Activated T-helper 1 cell treated with Interleukin-2 at 50 U/mL for 16 hours (primary cell): ENCODE data around the gene ABLIM2.

Experiments used
- DNase-seq: peaks from one replicate; pipeline ENCODE4 v3.0.0-alpha.2; 2020; ENCODE audit warnings: low read depth

ABLIM2 gene

DNA sequence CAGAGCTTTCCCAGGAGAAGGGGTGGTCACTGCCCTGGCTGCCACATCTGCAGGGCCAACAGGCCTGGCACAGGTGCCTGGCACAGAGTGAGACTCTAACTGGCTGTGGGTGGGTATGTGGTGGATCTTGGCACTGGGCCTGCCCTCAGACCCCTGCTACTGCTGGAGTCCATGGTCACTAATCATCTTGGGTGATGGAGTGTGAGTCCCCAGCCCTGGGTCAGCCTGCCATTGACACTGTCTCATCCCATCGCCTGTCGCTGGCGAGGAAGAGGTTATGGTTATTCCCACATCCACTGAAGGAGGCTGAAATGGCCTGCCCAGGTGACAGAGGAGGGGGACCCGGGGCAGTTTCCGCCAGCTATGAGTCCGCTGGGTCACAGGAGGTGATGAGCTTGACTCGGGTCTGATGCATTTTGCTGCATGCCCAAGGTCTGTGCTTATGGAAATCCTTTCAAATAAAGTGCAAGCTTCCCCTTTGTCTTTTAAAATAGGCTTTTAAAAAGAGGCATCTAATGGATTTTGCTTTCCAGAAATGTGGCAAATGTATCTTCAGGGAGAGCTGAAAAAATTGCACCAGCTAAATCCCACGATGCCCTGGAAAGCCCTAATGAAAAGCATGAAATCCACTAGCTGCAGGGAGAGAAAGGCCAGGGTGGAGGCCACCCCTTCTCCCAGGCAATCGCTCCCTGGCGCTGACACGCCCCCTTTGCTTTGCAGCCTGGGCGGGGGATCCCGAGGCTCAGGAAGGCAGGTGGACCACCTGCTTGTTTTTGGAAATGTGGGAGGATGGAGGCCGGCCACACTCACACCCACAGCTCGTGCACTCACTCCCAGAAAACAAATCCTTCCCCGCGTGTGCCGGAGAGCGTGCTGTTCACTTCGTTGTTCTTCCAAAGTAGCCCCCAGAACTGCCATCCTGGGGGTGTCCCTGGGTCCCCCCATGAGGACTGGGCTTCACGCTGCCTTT is 54.9 kb downstream of the ABLIM2 start:
- DNase-seq = no peak

- no peak for DNase-seq
Measured at GRCh38 chr4:8102831-8103230, 55.8 kb downstream of the ABLIM2 start.

DNA sequence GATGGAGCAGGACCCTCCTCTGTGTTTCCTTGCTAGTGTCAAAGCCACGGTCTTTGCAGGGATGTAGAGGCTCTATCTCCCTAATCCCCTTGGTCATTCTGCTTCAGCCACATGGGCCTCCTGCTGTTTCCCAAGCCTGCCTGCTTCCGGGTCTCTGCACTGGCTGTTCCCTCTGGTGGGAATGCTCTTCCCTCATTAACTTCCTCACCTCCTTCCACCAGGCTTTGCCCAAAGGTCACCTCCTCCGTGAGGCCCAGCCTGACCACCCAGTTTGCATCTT is 56.6 kb downstream of the ABLIM2 start:
- DNase-seq = no peak

DNA sequence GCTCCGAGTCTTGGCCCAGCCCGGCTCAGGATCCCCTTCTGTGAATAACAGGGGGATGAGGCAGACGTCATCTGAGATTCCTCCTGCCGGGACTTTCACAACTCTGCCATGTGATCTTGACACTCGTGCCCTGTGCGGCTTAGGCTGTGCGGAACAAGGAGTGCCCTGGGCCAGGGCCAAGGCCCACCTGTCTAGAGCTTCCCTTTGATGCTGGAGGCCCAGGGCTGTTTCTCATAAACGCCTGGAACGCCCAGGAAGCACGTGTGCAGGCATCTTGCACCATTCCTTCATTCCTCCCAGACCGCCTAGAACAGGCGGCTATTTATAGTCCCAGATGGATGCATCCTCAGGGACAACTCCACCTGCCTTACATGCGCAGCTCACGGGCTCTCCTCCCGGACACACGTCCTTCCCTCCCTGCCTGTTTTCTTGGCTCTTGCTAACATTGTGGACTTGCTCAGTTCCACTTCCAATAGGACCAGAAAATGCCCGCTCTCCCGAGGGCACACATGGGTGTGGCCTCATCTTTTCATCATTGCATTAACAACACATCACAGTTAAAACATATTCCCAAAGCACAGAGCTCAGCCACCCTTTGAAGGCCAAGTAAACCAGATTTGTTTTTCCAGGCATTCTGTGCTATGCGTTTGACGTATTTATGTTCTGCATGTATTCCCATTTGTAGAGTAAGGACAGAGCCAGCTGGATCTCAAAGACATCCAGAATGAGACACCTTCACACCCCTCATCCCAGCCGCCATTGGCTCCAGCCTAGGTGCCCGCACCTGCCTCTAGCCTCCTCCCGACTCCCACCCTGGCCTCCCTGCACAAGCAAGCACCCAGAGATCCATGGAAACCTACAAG is 57.2 kb downstream of the ABLIM2 start:
- no peak for DNase-seq

DNA sequence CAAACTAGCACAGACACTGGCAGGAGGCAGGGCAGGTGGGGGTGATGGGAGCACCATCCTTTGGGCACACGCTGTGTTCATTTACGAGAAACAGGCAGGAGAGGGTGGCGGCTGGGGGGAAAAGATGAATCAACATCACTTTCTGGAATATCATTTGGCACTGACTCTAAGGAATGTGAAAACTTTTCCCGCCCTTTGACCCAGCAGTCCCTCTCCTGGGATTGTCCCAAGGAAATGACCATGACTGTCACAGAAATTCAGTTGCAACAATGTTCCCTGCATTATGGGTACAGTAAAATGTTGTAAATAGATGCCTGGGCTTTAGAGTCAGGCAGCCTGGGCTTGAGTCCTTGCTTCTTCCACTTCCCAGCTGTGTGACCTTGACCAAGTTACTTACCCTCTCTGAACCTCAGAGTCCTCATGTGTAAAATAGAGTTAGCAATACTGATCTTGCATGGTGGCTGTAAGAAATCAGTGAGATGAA is 58.6 kb downstream of the ABLIM2 start:
- no peak for DNase-seq

DNA sequence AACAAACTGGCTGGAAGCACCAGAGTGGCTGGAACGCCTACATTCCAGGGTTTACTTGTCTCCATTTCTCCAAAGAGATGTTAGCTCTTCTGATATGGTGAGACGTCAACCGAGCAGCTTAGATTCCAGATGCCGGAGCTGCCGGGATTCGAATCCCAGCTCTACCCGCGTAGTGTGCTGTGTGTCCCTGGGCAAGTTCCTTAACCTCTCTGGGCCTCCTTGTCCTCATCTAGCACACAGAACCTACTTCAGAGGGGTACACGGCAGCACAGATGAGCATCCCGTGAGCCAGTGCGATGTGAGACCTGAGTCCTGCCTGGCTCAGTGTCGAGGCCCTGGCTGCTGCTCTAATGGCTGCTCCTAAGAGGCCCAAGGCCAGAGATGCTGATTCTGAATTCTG is 60.1 kb downstream of the ABLIM2 start:
- no peak for DNase-seq

DNA sequence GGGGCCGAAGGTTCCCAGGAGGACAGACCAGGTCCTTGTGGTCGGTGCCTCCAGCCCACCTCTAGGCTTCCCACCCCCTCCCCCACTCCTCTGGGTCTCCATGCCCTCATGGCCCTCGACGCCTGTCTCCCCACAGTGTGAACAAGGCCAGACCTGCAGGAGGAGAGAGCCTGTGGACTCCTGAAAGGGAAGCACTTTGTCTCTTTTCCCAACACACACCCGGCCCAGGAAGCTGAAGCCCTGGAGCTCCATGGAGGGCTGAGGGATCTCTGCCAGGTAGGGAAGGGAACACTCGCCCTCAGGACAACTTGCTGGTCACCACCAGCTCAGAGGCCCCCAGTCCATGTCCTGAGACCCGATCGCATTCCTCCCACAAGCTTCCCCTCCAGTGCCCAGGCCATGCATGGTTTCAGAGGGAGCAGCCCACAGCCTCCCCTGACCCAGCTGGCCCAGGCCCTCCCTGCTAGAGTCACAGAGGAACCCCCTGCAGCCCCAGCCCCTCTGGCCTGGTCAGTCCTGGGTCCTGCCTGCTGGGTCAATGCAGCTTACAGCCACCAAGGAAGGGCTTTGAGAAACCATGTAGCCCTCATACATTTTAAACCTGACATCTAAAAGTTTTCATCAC is 60.8 kb downstream of the ABLIM2 start:
- no peak for DNase-seq

DNA sequence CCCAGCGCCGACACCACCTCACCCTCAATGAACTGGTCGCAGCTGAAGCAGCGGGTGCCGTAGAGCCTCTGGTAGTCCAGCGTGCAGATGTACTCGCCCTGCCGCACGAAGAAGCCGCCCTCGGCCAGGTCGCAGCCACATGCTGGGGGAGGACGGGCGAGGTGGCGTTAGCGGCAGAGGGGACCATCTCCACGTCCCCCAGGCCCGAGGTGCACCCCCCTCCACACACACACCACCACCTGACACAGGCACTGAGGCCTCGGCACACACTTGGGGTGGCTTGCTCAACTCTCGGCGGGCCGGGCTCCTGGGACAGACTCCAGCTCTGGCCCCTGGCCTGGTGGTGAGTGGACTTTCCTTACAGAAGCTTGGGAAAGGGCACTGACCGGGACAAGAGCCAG is 61.5 kb downstream of the ABLIM2 start:
- no peak for DNase-seq

- DNase-seq = no peak
Measured at GRCh38 chr4:8096690-8097061, 61.9 kb downstream of the ABLIM2 start.

DNA sequence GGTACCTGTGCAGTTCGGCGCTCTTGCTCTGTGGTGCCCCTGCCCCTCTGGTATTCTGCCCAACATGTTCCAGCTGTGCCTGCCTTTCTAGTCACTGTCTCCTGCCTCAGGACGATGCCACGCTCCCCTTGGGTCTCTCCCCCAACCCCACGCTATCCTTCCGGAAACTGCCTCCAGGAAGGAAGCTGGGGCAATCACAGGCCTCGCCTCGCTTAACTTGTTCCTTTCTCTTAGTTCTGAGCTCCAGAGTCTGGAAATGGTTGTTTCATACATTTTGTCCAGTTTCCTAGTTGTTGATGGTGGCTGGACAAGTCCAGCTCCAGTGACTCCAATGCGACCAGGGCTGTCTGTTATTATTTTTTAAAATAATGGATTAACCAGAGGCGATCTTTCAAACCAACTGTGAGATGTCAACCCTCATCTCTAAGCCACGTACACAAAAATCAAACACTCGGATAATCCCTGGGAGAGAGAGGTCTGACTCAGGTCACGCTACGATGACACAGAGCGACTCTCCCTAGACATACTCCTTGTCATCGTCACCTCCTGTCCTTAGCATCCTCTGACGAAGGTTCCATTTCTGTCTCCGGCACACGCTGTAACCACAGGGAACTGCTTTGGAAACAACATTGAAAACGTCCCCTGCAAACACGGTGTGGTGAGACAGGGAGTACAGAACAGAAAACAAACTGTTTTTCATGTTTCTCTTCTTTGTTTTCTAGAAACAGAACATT is 62.5 kb downstream of the ABLIM2 start:
- DNase-seq = no peak

DNA sequence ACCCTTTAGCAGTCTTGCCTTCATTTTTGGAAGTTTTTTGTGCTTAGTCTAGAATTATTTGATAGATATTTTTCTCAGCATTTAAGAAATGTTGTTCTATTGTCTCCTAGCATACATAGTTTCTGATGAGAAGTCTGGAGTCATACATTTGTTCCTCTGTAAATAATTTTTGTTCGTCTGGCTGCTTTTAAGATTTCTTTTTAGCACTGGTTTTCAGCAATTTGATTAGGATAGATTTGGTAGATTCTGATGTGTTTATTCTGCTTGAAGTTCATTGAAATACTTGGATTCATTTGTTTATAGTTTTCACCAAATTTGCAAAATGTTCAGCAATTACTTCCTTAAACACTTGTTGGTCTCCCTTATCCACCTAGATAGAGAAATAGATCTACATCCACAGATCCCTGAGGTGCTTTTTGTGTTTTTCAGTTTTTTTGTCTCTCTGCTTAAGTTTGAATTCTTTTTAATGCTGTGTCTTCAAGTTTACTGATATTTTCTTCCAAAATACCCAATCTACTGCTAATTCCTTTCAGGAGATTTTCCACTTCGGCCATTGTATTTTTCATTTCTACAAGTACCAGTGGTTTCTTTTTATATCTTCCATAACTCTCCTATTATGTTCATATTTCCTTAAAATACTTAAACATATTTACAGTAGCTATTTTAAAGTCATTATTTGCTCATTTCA is 64.9 kb downstream of the ABLIM2 start:
- no peak for DNase-seq

DNA sequence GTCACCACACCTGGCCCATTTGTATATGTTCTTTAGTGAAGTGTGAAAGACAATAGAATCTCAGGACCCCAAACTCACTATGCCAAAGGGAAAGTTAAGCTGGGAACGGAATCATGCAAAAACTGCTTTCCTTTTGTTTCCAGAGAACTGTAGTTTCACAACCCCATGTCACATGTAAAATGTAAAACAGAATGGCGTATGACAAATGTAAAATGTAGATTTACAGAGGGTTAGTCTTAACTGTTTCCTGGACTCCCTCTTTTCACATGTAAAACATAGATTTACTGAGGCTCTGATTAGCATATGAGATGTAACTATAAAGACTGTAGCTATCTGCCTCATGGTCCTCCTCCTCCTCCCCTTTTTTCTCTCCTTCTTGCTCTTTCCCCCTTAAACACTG is 66.3 kb downstream of the ABLIM2 start:
- no peak for DNase-seq

GRCh38 chr4:8090744-8091301 is 67.8 kb downstream of the ABLIM2 start:
- no peak for DNase-seq

GRCh38 chr4:8090312-8090711 is 68.3 kb downstream of the ABLIM2 start:
- no peak for DNase-seq

DNA sequence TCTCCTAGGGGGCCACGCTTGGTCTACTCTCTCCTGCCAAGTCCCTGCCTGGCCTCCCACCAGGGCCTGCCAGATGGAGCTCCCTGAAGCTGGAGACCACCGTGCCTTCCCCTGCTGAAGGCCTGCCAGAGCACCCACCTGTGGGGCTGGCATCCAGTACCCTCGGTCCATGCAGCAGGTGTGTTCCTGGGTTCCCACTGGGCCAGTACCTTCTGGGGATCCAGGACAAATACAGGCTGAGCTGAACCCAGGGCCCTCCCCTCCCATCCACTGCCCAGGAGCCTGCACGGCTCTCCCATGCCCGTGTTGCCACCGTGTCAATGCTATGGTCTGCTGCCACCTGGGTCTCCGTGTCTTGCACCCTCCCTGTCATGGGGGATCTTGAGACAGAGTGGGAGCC is 68.8 kb downstream of the ABLIM2 start:
- no peak for DNase-seq

- DNase-seq = no peak
Measured at GRCh38 chr4:8088966-8089491, 69.6 kb downstream of the ABLIM2 start.

DNA sequence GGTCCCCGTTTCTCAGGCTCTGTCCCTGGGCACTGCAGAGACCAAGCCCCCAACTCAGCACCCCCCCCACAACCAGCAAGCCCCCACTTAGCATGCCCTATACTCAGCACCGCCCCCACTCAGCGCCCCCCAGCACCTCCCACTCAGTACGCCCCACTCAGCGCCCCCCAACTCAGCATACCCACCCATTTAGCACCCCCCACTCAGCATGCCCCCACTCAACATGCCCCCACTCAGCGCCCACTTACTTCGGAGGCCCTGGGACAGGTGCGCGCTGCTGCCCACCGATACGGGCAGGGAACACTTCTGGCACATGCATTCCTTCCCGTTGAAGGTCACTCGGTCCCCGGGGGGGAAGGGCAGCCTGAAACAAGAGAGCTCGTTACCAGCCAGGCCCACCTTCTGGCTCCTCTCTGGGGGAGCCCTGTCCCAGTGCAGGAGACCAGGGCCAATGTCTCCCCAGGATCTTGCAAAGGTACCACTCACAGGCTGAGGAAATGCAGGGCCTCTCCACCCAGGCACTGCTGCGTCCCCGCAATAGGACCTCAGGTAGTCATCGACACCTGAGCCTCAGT is 70.6 kb downstream of the ABLIM2 start:
- DNase-seq = no peak

DNA sequence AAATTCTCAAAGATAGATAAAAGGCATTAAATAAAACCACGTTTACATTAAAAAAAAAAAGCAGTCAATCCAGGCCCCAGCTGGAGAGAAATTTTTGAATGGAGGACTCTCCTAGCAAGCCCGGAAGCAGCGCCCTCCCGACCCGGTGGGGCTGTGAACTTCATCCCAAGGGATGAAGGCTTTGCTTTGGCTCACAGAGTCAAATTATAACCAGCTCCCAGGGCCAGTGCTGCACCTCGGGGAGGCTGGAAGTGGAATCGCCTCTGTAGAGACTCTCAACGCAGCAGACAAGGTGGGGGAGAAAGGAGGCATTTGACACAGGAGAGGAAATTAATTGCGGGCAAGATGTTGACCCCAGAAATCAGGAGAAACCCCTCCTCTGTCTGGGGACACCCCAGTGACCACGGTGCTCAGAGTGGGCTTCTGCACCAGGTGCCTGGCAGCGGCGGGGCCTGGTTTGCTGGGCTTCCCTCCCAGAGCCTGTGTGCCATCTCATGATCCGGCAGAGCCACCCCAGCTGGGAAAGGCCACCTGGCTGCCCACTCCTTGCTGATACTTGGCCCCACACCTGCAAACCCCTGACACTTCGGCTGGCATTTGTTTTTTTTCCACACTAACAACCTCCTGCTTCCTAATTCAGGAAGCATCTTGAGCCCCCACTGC is 71.7 kb downstream of the ABLIM2 start:
- no peak for DNase-seq

GRCh38 chr4:8085491-8086117 is 73.0 kb downstream of the ABLIM2 start:
- no peak for DNase-seq
